T-helper 1 cell treated with Interleukin-12 subunit alpha and Interleukin-12 subunit beta and Interleukin-4 antibody, amounts not matched to agents 30 μg/mL and 1 μg/mL, for 36 hours (primary cell): ENCODE results near the gene RAB1A.

ENCODE experiments used
- H3K27ac Mint-ChIP-seq: one replicate; pipeline ENCODE4 v1.8.0; 2021; ENCODE audit warnings: mild to moderate bottlenecking, mixed read lengths
- H3K27me3 Mint-ChIP-seq: one replicate; pipeline ENCODE4 v1.8.0; 2021; ENCODE audit warnings: low read depth, mixed read lengths
- H3K36me3 Mint-ChIP-seq: one replicate; pipeline ENCODE4 v1.8.0; 2021; ENCODE audit warnings: low read depth, mixed read lengths
- H3K4me1 Mint-ChIP-seq: one replicate; pipeline ENCODE4 v1.8.0; 2021; ENCODE audit warnings: low read depth, mixed read lengths
- H3K4me3 Mint-ChIP-seq: one replicate; pipeline ENCODE4 v1.8.0; 2021; ENCODE audit warnings: mild to moderate bottlenecking, moderate library complexity, mixed read lengths
- H3K9me3 Mint-ChIP-seq: one replicate; pipeline ENCODE4 v1.8.0; 2021; ENCODE audit warnings: mixed read lengths

The RAB1A gene

GRCh38 chr2:65092791-65093190 lies 37.1 kb downstream of the RAB1A start:
- Mint-ChIP-seq H3K36me3 (peaks cover 42% of the 10 kb centered on the region), H3K4me3 (no peak overlapping the region), H3K27me3 (no peaks in the 10 kb centered on the region), H3K4me1 (peaks cover 3% of the 10 kb centered on the region), H3K27ac (no peak overlapping the region), H3K9me3 (no peaks in the 10 kb centered on the region)

GRCh38 chr2:65085148-65085547 lies 44.8 kb downstream of the RAB1A start:
- no peaks in the 10 kb centered on the region for H3K9me3 Mint-ChIP-seq
- H3K27me3 Mint-ChIP-seq: no peaks in the 10 kb centered on the region
- H3K36me3 Mint-ChIP-seq: peaks cover 42% of the 10 kb centered on the region

GRCh38 chr2:65081232-65081685 lies 48.6 kb downstream of the RAB1A start:
- H3K4me3 Mint-ChIP-seq: no peak overlapping the region
- no peaks in the 10 kb centered on the region for H3K27me3 Mint-ChIP-seq
- no peaks in the 10 kb centered on the region for H3K4me1 Mint-ChIP-seq
- H3K9me3 Mint-ChIP-seq: no peaks in the 10 kb centered on the region
- H3K27ac Mint-ChIP-seq: no peak overlapping the region
- H3K36me3 Mint-ChIP-seq: peaks cover 29% of the 10 kb centered on the region

More at GRCh38 chr2:65085148-65085547, 44.8 kb downstream of the RAB1A start:
- Mint-ChIP-seq H3K4me1 (peaks cover 3% of the 10 kb centered on the region), H3K4me3 (no peak overlapping the region), H3K27ac (no peak overlapping the region)

DNA sequence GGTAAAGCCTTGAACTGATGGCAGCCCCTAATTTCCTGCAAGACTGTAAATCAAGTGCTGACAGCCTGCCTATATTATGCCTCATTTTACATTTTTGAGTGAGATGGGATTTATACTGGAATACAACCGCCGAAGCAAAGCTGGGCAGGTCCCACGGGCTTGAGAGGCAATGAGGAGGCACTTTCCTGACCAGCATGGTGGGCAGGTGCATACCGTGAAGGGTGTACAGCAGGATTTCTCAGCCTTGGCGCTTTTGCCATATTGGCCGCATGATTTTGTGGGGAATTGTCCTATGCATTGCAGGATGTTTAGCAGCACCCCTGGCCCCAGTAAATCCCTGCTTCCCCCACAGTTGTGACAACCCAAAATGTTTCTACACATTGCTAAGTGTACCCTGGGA lies 50.9 kb downstream of the RAB1A start:
- Mint-ChIP-seq H3K36me3 (peaks cover 25% of the 10 kb centered on the region), H3K27ac (no peak overlapping the region), H3K9me3 (no peaks in the 10 kb centered on the region), H3K27me3 (no peaks in the 10 kb centered on the region), H3K4me1 (no peaks in the 10 kb centered on the region), H3K4me3 (no peak overlapping the region)

- no peak overlapping the region for H3K27ac Mint-ChIP-seq
- peaks cover 16% of the 10 kb centered on the region for H3K36me3 Mint-ChIP-seq
- no peaks in the 10 kb centered on the region for H3K9me3 Mint-ChIP-seq
- H3K27me3 Mint-ChIP-seq: no peaks in the 10 kb centered on the region
- H3K4me1 Mint-ChIP-seq: no peaks in the 10 kb centered on the region
- H3K4me3 Mint-ChIP-seq: no peak overlapping the region
These were observed 52.0 kb downstream of the RAB1A start for GRCh38 chr2:65077898-65078297.

DNA sequence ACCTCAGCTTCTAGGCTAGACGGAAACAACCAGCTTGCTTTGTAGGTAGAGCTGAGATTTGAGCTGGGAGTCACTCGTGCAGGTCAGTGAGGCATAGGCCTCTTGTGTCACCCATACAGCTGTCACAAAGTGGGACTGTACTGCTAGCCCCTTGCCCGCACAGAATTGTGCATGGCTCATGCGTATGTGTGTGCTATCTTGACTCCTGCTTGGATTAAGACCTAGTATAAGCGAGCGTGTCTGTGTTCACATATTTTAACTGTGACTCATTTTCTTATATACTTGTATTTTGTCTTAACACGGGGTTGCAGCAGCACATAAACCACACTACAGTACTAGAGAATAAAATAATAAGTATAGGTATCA lies 53.6 kb downstream of the RAB1A start:
- Mint-ChIP-seq H3K4me1 (no peaks in the 10 kb centered on the region), H3K4me3 (no peak overlapping the region), H3K27ac (no peak overlapping the region), H3K9me3 (no peaks in the 10 kb centered on the region), H3K27me3 (no peaks in the 10 kb centered on the region), H3K36me3 (peaks cover 10% of the 10 kb centered on the region)

- no peak overlapping the region for H3K27ac Mint-ChIP-seq
- H3K36me3 Mint-ChIP-seq: peaks cover 8% of the 10 kb centered on the region
- no peaks in the 10 kb centered on the region for H3K27me3 Mint-ChIP-seq
- H3K4me3 Mint-ChIP-seq: no peak overlapping the region
- no peaks in the 10 kb centered on the region for H3K4me1 Mint-ChIP-seq
- H3K9me3 Mint-ChIP-seq: no peaks in the 10 kb centered on the region
These were observed 54.1 kb downstream of the RAB1A start for GRCh38 chr2:65075605-65076344.

DNA sequence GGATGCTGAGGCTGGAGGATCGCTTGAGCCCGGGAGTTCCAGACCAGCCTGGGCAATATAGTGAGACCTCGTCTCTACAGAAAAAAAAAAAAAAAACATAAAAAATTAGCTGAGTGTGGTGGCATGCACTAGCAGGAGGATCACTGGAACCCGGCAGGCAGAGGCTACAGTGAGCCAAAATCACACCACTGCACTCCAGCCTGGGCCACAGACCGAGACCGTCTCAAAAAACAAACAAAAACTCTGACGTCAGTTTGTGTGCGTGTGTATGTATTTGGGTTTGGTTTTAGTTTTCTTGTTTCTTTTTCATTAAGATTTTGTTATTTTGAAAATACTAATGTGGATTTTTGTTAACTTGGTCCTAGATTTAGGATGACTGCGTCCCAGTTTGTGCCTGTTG lies 54.7 kb downstream of the RAB1A start:
- peaks cover 7% of the 10 kb centered on the region for H3K36me3 Mint-ChIP-seq

DNA sequence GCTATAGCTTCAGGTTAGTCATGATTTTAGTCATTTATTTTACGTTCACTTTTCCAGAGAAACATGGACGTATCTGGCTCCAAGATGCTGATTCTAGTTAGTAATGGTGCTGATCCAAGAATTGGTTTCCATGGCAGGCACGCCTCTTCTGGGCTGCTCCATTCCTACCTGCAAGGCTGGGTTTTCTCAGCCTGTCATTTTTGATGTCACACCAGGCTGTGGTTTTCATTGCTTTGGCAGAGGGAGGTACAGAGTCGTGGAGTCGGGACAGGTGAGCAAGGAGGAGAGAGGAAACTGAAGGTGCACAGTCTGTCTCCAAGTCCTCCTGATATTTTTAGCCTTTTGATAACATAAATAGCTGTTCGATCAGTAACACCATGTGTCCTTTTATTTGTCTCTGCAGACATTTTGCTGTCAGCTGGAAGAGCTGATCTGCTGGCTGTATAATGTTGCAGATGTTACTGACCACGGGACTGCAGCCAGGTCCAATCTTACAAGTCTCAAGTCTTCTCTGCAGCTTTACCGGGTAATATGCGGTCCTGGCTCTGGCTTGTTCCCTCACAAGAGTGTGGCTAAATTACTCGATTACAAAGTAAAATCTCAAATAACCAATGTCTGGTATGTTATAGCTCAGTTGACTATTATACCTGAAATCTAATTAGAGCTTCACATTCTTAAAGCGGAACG lies 55.9 kb downstream of the RAB1A start:
- Mint-ChIP-seq H3K9me3 (no peaks in the 10 kb centered on the region), H3K36me3 (peaks cover 6% of the 10 kb centered on the region), H3K27ac (no peak overlapping the region), H3K27me3 (no peaks in the 10 kb centered on the region), H3K4me1 (peaks cover 4% of the 10 kb centered on the region), H3K4me3 (no peak overlapping the region)

More for the DNA sequence above, 54.7 kb downstream of the RAB1A start:
- H3K4me1 Mint-ChIP-seq: peaks cover 2% of the 10 kb centered on the region
- H3K4me3 Mint-ChIP-seq: no peak overlapping the region
- no peaks in the 10 kb centered on the region for H3K27me3 Mint-ChIP-seq
- H3K27ac Mint-ChIP-seq: no peak overlapping the region
- no peaks in the 10 kb centered on the region for H3K9me3 Mint-ChIP-seq

- Mint-ChIP-seq H3K4me3 (no peak overlapping the region), H3K27ac (no peak overlapping the region), H3K36me3 (peaks cover 4% of the 10 kb centered on the region), H3K9me3 (no peaks in the 10 kb centered on the region), H3K27me3 (no peaks in the 10 kb centered on the region), H3K4me1 (peaks cover 14% of the 10 kb centered on the region)
These were observed 57.5 kb downstream of the RAB1A start for GRCh38 chr2:65072181-65072970.

DNA sequence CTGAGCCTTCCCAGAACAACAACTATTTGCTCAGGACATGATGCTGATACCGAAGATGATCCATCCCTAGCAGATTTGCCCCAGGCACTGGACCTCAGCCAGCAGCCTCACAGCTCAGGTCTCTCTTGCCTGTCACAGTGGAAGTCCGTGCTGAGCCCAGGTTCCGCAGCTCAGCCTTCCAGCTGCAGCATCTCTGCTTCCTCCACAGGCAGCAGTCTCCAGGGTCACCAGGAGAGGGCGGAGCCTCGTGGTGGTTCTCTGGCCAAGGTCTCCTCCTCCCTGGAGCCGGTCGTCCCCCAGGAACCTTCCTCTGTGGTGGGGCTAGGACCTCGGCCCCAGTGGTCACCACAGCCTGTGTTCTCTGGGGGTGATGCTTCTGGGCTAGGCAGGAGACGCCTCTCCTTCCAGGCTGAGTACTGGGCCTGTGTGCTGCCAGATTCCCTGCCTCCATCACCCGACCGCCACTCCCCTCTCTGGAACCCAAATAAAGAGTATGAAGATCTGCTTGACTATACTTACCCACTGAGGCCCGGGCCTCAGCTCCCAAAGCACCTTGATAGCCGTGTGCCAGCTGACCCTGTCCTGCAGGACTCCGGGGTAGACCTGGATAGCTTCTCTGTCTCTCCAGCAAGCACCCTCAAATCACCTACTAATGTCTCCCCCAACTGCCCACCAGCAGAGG lies 58.3 kb downstream of the RAB1A start:
- peaks cover 14% of the 10 kb centered on the region for H3K4me1 Mint-ChIP-seq
- peaks cover 2% of the 10 kb centered on the region for H3K36me3 Mint-ChIP-seq
- no peak overlapping the region for H3K4me3 Mint-ChIP-seq
- no peaks in the 10 kb centered on the region for H3K9me3 Mint-ChIP-seq
- no peak overlapping the region for H3K27ac Mint-ChIP-seq
- H3K27me3 Mint-ChIP-seq: no peaks in the 10 kb centered on the region

- H3K27me3 Mint-ChIP-seq: no peaks in the 10 kb centered on the region
- H3K4me1 Mint-ChIP-seq: peaks cover 14% of the 10 kb centered on the region
- H3K27ac Mint-ChIP-seq: peak overlapping the region; percentile 32
- peaks cover 2% of the 10 kb centered on the region for H3K36me3 Mint-ChIP-seq
- no peaks in the 10 kb centered on the region for H3K9me3 Mint-ChIP-seq
- H3K4me3 Mint-ChIP-seq: no peak overlapping the region
These were observed 59.0 kb downstream of the RAB1A start for GRCh38 chr2:65070856-65071255.

- H3K27me3 Mint-ChIP-seq: no peaks in the 10 kb centered on the region
- peaks cover 2% of the 10 kb centered on the region for H3K36me3 Mint-ChIP-seq
- H3K4me1 Mint-ChIP-seq: peaks cover 14% of the 10 kb centered on the region
- no peaks in the 10 kb centered on the region for H3K9me3 Mint-ChIP-seq
- no peak overlapping the region for H3K4me3 Mint-ChIP-seq
- peak overlapping the region; percentile 76 for H3K27ac Mint-ChIP-seq
These were observed 59.6 kb downstream of the RAB1A start for GRCh38 chr2:65070172-65070830.

DNA sequence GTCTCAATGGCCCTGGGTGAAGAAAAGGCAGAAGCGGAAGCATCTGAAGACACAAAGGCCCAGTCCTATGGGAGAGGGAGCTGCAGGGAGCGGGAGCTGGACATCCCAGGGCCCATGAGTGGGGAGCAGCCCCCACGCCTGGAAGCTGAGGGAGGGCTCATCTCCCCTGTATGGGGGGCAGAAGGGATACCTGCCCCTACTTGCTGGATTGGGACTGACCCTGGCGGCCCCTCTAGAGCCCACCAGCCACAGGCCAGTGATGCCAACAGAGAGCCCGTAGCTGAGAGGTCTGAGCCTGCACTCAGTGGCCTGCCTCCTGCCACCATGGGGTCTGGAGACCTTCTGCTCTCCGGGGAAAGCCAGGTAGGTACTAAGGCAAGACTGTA lies 60.5 kb downstream of the RAB1A start:
- H3K36me3 Mint-ChIP-seq: peaks cover 2% of the 10 kb centered on the region
- no peaks in the 10 kb centered on the region for H3K9me3 Mint-ChIP-seq
- H3K4me3 Mint-ChIP-seq: no peak overlapping the region
- no peaks in the 10 kb centered on the region for H3K27me3 Mint-ChIP-seq
- no peak overlapping the region for H3K27ac Mint-ChIP-seq
- H3K4me1 Mint-ChIP-seq: peaks cover 20% of the 10 kb centered on the region
